ENCODE data around the gene SFXN5.
"Not testable (repeated sequence)": the region's sequence is repeated elsewhere in the genome, so short reads cannot be mapped to it uniquely, and the experiment has no call there.

The SFXN5 gene

DNA sequence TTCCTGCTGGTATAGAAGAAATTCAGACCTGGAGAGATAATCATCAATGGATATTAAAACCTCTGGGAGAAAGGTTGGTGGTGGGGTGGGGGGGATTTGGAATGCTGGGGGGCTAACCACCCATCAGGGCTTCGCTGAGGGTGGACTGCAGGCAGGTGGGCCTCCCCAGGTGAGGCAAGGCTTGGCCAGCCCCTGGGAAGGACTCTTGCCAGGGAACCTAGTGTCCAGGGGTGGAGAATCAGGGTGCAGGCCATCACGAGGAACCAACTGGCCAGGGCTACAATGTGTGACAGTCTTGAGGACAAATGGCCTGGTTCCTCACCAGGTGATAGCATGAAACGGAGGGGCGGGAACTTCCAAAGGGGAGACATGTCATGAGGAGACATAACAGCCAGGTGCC, 29.4 kb upstream of the SFXN5 start:
- DNase-seq: no peak

DNA sequence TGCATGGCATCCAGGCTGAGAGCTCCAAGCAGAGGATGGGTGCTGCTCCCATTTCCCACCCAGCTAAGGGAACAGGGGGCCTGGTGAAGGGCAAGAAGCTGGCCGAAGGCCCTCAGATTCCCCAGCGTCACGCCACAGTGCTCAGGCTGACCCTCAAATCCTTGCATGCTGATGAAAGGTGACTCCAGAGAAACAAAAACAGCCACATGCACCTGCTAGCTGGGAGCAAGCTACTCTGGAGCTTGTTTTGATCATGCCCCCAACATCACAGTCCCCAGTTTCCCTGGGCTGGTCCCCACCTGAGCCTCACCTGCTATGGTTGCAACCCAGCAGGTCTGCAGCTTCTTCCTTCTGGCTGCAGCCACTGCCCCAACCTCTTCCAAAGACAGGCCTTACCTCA, 28.0 kb upstream of the SFXN5 start:
- no peak for DNase-seq

DNA sequence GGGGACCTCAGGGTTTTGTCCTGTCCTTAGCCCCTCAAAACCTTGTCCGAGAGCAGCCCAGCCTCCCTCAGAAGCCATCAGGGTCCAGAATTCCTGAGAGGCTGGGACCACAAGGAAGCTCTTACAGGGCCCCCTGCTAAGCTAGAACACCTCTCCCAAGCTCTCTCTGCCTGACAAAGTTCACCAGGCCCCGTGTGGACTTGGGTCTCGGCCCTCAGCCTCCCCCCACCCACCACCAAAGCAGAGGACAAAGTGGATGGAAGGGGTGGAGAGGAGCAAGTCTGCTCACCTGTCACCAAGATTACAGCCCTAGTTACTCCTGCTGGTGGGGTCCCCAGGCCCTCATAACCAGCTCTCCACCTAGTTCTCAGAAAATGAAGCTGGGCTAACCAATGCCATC, 24.4 kb upstream of the SFXN5 start:
- no peak for DNase-seq

DNA sequence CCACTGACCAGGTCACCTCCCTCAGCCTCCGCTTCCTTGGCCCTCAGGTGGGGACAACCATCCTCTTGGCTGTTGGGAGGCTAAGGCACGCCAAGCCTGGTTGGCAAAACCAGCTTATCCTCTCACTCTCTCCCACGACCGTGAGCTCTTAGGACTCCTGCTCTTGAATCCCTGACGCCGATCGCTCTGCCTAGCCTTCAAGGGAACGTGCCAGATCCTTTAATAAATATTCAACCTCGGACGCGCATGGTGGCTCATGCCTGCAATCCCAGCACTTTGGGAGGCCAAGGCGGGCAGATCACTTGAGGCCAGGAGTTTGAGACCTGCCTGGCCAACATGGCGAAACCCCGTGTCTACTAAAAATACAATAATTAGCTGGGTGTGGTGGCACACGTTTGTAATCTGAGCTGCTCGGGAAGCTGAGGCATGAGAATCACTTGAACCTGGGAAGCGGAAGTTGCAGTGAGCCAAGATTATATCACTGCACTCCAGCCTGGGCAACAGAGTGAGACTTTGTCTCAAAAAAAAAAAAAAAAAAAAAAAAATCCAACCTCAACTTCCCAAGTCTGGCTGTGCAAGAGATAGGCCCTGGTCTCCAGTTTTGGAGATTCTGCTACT, 22.2 kb upstream of the SFXN5 start:
- DNase-seq: not testable (repeated sequence)

DNA sequence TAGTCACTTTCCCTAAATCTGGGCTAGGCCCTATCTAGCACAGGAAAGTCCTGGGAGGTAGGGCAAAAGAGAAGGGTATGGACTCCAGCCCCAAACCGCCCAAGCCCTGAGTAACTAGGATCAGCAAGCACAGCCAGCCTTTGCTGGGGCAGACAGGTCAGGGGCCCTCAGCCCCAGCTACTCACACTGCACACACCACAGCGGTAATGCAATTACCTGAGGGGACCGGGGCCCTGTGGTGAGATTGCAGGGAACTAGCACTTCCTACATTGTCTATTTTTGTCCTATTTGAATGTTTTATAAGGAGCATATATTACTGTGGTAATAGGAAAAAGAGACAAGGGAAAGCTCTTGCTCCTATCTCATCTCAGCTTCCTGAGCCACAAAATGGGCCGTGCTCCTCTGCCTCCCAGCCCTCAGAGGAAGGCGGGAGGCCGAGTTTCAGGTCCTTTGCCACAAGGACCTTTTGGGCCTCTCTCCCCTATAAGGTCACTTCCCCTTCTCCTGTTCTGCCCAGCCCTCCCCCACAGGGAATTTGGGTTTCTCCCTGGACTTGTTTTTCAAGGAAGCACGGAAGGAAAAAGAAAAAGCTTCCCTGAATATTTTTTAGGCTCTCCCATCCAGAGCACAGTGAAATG, 20.8 kb upstream of the SFXN5 start:
- no peak for DNase-seq

DNA sequence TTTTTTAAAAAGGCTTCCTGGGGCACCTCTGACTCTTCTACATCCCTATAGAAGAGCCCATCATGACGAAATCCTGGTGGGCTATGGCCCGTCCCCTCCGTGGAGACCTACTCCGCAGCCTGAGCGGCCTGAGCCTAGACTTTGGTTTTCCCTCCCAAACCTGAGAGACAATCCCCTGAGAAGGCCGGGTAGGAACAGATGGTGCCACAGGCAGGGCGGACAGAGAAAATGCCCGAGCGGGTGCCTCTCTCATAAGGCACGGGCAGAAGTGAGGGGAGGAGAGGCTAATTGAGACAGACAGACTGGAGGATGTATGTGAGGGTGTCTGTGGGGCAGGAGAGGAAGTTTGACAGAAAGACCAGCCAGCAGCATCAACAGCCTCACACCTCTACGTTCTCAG, 20.2 kb upstream of the SFXN5 start:
- DNase-seq: no peak

DNA sequence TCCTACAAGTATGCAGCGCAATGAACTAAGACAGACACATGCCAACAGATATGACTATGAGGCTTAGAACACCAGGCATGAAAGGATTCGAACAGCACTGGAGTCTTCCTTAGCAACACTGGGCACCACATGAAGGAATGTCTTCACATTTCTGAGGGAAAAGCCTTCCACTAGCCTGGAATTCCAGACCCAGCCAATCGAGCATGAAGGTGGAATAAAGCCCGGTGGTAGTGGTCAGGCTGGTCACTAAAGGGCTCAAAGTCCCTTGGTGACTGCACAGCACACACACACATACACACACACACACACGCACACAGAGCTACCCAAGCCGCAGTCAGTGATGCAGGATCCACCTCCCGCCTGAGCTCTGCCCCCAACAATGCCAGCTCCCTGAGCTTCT, 19.7 kb upstream of the SFXN5 start:
- DNase-seq: no peak

DNA sequence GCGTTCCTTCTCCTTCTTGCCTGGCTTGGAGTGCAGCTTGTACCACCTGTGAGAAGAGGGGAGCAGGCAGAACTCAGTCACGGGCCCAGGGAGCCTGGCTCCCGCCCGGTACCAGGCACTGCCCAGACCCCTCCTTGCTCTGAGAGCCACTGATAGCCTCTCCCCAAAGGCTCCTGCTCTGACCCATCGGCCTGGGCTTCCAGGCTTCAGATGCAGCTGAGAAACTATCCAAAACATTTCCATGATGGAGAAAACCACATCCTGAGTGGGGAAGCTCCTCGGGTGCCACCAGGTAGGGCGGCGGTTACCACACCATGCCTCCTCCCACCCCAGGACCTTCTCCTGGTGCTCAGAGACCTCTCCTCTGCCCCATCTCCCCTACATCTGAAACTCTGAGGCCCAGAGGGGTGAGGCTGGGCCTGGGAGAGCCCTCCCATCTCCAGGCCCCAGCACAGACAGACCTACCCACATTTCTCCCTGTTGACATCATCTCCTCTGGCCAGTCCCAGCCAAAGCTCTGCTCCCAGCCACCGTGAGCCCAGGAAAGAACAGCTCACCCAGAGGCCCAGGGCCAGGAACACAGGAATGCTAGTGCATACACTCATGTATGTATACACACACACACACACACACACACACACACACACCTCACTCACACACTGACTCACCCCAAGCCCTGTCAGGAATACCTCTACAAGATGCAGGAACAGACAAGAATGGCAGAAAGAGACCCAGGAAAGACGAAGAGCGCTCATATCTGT, 17.9 kb upstream of the SFXN5 start:
- DNase-seq: peak; percentile 90

DNA sequence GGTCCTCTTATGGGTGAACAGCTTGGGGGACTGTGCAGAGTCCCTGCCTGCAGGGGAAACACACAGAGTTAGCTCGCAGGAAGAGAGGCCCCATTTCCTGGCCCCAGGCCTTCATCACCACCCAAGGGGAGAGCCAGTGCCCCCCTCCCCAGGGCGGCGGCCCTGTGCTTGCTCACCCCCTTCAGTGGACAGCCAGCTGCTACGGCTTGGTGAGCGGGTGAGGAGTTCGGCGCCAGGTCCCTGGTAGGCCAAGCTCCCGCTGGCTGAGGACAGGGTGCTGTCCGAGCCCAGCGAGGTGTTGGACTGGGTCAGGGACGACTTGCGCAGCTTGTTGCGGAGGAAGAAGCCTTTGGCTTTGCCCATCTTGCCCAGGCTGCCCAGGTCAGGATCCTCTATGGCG, 17.2 kb upstream of the SFXN5 start:
- DNase-seq: no peak

DNA sequence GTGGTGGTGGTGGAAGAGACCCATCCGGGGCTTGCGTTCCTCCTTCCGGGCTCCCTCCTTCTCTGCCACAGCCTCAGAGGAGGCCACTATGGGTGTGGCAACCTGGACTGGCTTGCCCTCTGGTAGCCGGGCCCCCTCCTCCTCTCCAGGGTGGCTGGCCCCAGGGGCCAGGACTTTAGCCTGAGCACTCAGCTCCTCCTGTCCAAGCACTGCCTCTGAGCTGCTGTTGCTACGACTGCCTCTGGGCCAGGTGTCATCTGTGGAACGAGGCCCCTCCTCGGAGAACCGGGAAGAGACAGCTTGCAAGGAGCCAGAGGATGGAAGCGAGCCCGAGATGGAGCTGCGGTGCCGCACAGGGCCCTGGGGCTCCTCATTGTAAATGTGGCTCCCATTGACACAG, 16.7 kb upstream of the SFXN5 start:
- DNase-seq: no peak

DNA sequence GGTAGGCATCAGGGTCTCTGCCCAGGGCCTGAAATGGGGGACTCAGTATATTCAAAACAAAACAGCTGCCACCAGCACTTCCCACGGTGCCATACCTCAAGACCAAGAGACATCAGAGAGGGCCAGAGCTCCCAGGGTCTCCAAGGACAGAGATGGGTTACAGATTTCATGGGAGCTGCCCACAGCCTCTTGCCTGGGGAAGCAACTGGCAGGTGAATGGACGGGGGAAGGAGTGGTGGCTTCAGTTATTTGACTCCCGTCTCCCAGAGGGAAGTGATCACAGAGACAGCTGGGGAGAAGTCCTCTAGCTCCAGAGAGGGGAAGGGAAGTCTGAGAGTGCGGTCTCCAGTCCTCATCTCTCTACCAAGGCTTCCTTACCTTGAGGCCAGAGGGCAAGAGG, 15.8 kb upstream of the SFXN5 start:
- DNase-seq: no peak

DNA sequence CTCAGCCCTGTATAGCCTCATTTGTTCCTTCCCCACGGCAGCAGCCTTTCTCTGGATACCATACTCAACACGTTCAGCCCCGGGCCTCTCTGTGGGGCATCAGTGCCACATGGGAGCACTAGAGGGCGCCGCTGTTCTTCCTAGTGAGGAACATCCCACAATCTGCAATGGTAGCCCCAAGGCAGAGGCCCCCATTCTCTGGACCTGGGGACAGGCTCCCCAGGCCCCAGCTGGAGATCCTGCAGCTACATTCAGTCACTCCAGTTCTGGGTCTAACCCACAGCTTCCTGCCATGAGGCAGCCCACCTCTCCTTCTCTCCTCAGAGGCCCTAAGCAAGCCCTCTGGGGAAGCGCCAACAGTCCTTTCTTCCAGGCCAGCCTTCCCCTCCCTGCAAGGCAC, 14.2 kb upstream of the SFXN5 start:
- peak; percentile 37 for DNase-seq

DNA sequence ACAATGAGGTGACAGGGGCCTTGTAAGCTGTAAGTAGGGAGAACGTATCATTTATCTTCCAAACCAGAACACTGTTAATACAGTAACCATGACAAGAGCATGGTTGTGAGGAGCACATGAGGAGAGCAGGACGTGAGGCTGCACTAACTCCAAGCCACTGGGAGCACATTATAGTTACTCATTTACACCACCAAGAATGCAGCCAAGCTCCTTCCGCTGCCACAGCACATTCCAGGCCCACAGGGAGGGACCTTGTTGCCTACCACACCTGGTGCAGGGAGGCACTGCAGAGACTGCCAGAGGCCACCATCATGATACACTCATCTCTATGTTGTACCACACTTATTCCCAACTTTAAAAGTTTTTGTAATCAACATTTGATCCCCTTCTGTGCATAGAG, 13.5 kb upstream of the SFXN5 start:
- DNase-seq: no peak

DNA sequence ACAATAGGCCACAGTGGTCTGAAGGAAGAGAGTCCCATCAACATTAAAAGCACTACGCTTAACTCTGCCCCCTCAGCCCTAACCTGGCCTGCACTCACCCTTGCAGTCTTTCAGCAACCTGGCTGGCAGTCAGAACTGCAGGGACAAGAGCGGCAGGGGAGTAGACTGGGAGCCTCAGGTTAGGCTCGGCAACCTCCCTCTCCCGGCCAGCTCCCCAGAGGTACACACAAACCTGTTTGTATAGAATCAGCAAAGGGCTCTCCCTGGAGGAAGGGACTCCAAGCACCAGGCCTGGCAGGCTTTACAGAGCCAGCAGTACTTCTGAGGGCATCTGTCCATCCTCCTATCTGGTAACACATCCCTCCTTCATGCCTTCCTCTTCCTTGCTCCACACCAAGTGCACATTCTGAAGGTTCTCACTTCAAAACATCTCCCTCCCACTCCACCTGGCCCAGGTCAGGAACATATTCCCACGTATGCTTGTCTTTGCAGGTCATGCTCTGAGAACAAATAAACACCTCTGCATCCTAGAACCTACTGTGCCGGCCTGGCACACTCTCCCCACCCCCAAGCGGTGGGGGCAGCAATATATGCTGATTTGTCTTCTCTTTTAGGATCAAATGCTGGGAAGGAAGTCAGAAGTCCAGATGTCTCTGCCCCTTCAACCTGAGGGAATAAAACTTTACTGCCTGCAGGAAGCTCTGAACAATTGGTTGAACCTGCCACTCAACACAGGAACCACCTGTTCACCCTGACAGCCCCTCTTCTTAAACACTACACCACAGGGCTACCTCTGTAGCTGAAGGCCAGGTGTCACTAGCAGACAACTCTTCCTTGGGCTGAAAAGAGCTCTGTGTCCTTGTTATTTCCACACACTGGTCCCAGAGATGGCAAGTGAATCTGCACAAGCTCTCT, 12.6 kb upstream of the SFXN5 start:
- no peak for DNase-seq

DNA sequence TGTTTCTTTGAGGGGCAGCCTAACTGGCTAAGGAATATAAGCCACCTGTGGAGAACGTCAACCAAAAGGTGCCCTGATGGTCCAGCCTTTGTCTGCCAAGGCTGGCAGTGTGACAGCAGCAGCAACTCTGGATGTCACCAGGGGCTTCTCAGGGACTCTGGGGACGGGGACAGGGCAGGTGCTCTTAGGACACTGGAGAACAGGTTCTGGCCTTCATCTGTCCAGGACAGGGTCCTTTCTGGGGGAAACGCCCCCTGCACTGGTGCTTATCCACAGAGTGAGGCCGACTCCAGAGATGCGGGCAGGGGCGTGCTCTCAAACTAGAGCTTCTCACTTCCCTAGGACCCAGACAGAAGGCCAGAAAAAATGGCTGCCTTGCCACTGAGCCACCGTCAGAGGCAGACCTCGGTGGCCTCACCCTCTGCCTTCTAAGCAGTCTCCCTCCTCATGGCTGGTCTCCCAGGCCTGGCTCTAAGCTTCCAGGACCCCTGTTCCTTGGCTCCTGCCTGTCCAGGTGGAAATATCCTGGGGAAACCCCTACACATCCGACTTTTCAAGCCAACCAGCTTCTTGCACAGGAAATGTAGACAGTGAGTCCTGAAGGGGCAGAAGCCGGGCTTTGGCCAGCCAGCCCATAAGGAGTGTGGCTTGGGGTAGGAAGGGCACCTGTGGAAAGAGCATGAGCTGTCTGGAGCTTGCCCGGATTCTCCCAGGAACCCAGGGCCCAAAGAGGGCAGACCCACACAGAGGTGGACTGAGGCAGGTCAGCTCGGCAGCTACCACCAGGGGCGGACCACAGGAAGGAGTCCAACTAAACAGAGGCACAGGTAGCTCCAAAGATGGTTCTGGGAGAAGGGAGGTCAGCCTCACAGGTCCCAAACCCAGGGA, 11.3 kb upstream of the SFXN5 start:
- no peak for DNase-seq

DNA sequence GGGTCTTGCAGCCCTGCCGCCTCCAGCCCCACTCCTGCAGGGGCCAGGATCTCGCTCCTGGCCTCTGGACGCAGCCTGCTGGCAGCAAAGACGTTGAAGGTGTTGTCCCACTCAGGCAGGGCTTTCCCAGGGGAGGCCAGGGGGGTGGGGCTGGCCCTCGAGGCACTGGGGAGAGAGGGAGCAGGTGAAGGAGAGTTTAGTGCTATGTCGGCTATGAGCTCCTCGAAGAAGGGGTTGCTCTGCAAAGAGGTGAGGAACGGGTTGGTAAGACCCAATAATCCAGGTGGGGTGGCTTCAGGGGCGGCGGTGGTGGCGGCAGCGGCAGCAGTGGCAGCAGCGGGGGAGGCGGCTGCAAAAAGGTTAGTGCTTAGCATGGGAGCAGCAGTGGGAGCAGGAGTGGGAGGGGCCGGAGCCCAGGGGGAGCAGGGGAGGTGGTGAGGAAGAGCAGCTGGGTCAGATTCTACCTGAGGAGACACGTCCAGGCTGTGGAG, 9.7 kb upstream of the SFXN5 start:
- no peak for DNase-seq

DNA sequence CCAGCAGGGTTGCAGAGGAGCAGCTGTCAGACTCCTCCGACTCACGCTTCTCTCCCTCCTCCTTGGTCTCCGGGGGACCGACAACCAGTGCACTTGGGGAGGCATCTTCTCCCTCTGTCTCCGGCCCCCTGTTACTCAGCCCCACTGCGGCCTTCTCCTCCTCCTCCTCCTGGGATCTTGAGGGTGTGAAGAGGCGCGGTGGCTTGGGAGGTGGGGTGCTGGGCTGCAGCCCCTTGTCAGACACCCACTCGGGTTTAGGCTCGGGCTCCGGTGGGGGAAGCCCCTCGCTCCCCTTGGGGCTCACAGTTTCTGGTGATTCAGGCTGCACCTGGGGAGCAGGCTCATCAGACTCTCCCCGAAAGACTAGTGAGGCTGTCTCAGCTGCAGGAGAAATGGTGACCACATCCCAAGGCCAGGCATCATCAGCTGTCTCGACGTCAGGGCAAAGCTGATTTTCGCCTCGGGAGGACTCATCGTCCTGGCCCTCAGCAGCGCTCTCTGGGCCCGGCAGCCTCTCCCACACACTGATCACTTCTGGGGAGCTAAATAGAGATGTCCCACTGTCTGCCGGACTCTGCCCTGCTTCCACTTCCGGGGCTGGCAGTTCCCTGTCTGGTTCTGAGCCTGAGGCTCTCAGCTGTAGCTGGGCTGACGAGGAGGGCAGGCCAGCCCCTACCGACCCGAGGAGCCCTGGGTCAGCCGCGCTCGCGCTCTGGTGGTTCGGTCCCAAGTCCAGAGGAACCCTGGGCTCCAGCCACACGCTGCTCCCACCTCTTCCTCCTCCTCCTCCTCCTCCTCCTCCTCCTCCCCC, 9.0 kb upstream of the SFXN5 start:
- no peak for DNase-seq

DNA sequence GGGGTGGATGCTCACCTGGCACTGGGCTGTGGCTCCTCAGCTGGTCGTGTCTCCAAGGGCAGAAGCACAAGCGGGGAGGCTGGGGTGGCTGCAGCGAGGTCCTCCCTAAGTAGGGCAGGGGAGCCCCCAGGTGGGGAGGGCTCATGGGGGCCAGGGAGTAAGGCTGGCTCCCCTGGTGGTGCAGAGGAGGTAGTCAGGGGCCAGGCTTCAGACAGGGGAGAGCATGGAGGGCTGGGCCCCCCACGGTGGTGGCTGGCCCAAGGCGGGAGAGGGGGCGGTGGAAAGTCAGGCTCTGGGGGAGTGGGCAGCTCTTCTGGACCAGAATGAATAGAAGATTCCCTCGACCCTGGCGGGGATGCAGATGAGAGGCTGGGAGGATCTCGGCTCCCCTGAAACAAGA, 8.1 kb upstream of the SFXN5 start:
- no peak for DNase-seq

DNA sequence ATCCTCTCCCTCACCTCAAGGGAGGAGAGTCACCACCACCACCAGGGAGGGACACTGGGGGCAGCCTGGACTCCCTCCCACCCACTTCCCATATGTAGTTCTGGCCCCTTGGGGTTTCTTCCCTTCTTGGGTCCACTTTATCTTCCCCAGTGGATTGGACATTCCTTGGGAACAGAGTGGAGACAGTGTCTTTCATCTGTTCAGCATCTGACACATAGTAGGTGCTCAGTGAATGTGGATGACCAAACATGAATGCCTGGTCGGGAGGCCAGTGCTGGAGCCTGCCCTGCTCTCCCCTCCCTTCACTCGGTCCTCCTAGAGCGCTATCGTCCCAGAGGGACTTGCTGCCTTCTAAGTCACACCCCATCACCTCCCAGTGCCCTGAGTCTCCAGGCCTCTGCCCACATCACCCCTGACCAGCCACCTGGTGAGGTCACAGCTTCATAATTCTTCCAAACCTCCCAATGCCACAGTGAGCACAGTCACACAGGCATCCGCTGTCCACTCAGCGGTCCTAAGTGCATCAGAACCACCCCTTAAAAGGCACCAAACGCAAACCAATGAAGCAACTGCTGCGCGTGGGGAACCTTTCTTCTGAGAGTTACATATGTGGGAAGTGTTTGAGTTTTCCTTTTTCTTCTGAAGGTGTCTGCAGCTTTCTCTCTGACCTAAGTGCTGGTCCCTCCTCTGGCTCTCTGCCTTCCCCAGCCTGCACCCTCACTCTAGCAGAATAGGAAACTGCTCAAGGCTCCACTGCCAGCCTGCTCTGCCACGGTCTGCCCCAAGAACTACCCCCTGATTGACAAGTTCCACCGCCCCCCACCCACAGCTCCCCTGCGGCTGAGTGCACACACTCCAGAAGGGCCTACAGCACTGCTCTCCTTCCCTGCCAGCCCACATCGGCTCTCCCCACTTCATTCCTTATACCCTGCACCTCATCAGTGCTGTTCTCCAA, 7.2 kb upstream of the SFXN5 start:
- DNase-seq: no peak

DNA sequence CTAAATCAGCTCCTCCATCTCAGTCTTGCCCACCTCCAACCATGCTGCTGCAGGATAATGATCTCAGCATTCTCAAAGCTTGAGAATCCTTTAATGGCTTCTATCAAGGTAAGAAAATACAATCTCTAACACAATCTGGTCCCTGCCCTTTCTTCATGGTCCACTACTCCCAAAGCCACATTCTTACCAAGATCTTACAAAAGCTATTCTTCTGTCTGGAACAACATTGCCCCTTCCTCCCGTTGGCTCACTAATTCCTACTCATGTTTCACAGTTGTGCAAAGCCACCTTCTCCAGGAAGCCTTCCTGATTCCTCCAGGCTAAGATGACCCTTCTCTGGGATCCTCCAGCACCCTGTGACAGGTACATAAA, 5.9 kb upstream of the SFXN5 start:
- no peak for DNase-seq

Data from amniotic stem cell (primary cell).